ENCODE measurements around the gene TRIM67.
"Not testable (repeated sequence)": the region's sequence is repeated elsewhere in the genome, so short reads cannot be mapped to it uniquely, and the experiment has no call there.

Gene TRIM67

GRCh38 chr1:231125972-231126580, 35.8 kb upstream of the TRIM67 start:
- no peak for TF ChIP-seq CTCF (IDR thresholded peaks at IDR 0.05; ENCODE audit: insufficient read depth, low read depth, low read length, missing control alignments)
- no peak for DNase-seq (ENCODE audit: low read depth)
- H3K4me3 ChIP-seq (ENCODE audit: low read depth, low read length) = no peak overlapping the region

- H3K4me3 ChIP-seq (ENCODE audit: low read depth, low read length); DNase-seq (ENCODE audit: low read depth): not testable (repeated sequence)
Measured at GRCh38 chr1:231127106-231127505, 34.8 kb upstream of the TRIM67 start.

- not testable (repeated sequence) for DNase-seq (ENCODE audit: low read depth); H3K4me3 ChIP-seq (ENCODE audit: low read depth, low read length)
Measured at GRCh38 chr1:231128471-231128870, 33.4 kb upstream of the TRIM67 start.

GRCh38 chr1:231130544-231130943, 31.3 kb upstream of the TRIM67 start:
- no peak for DNase-seq (ENCODE audit: low read depth)
- no peak for TF ChIP-seq CTCF (IDR thresholded peaks at IDR 0.05; ENCODE audit: insufficient read depth, low read depth, low read length, missing control alignments)
- no peak overlapping the region for H3K4me3 ChIP-seq (ENCODE audit: low read depth, low read length)

- not testable (repeated sequence) for DNase-seq (ENCODE audit: low read depth)
Measured at GRCh38 chr1:231132591-231132990, 29.3 kb upstream of the TRIM67 start.

GRCh38 chr1:231134624-231135023, 27.2 kb upstream of the TRIM67 start:
- DNase-seq (ENCODE audit: low read depth) = no peak
- no peak overlapping the region for H3K4me3 ChIP-seq (ENCODE audit: low read depth, low read length)
- no peak for TF ChIP-seq CTCF (IDR thresholded peaks at IDR 0.05; ENCODE audit: insufficient read depth, low read depth, low read length, missing control alignments)

More at GRCh38 chr1:231132591-231132990, 29.3 kb upstream of the TRIM67 start:
- not testable (repeated sequence) for H3K4me3 ChIP-seq (ENCODE audit: low read depth, low read length)

GRCh38 chr1:231138236-231138635, 23.6 kb upstream of the TRIM67 start:
- DNase-seq (ENCODE audit: low read depth) = no peak
- H3K4me3 ChIP-seq (ENCODE audit: low read depth, low read length) = no peak overlapping the region
- TF ChIP-seq CTCF (IDR thresholded peaks at IDR 0.05; ENCODE audit: insufficient read depth, low read depth, low read length, missing control alignments) = no peak

GRCh38 chr1:231139125-231139649, 22.7 kb upstream of the TRIM67 start:
- no peak for TF ChIP-seq CTCF (IDR thresholded peaks at IDR 0.05; ENCODE audit: insufficient read depth, low read depth, low read length, missing control alignments)
- no peak overlapping the region for H3K4me3 ChIP-seq (ENCODE audit: low read depth, low read length)
- no peak for DNase-seq (ENCODE audit: low read depth)

All from GM12865 (cell line).